GM23338 (cell line): ENCODE data around the gene TTC16. TPM values are rescaled to one million over a fixed set of nuclear protein-coding genes. Genes with fewer than 3 reads are reported as not detected.

Source experiments
- ATAC-seq: fragments of 200-7000 bp; cut with Tn5 transposase; 3 replicates; pipeline ENCODE4 v1.9.1; 2020
- DNase-seq: peaks from one replicate; pipeline ENCODE4 v3.0.0-alpha.2; 2015; ENCODE audit warnings: low spot score
- H2AFZ ChIP-seq: fragments of 200-600 bp; sonication (generic); 2 replicates; pipeline ENCODE4 v1.8.0; 2016; ENCODE audit warnings: antibody characterized with exemption, mild to moderate bottlenecking, moderate library complexity
- H3F3A ChIP-seq: fragments of 200-600 bp; sonication (generic); replicated peaks from 2 replicates; pipeline ENCODE4 v1.8.0; 2017; ENCODE audit warnings: antibody characterized with exemption, mixed run types, low read depth
- H3K27ac ChIP-seq: fragments of 200-600 bp; sonication (generic); 2 replicates; pipeline ENCODE4 v1.6.1; 2016; ENCODE audit warnings: low read depth
- H3K27me3 ChIP-seq: fragments of 200-600 bp; sonication (generic); 2 replicates; pipeline ENCODE4 v1.8.0; 2016; ENCODE audit warnings: mild to moderate bottlenecking, mixed run types, moderate library complexity; ENCODE audit not compliant: insufficient read depth
- H3K36me3 ChIP-seq: fragments of 200-600 bp; sonication (generic); 2 replicates; pipeline ENCODE4 v1.8.0; 2016; ENCODE audit warnings: mild to moderate bottlenecking; ENCODE audit not compliant: insufficient read depth
- H3K4me1 ChIP-seq: fragments of 200-600 bp; sonication (generic); 2 replicates; pipeline ENCODE4 v1.8.0; 2016; ENCODE audit warnings: mild to moderate bottlenecking, moderate library complexity; ENCODE audit not compliant: insufficient read depth
- H3K4me2 ChIP-seq: fragments of 200-600 bp; sonication (generic); 2 replicates; pipeline ENCODE4 v1.7.1; 2017; ENCODE audit warnings: mixed run types
- H3K4me3 ChIP-seq: fragments of 200-600 bp; sonication (generic); 2 replicates; pipeline ENCODE4 v1.6.1; 2016; ENCODE audit warnings: mixed run types
- H3K79me2 ChIP-seq: fragments of 200-600 bp; sonication (generic); replicated peaks from 2 replicates; pipeline ENCODE4 v1.8.0; 2017; ENCODE audit warnings: mild to moderate bottlenecking; ENCODE audit not compliant: insufficient read depth
- H3K9me2 ChIP-seq: fragments of 200-600 bp; sonication (generic); 2 replicates; pipeline ENCODE4 v1.8.0; 2017; ENCODE audit not compliant: insufficient read depth
- H4K20me1 ChIP-seq: fragments of 200-600 bp; sonication (generic); replicated peaks from 2 replicates; pipeline ENCODE4 v1.8.0; 2017; ENCODE audit warnings: mild to moderate bottlenecking; ENCODE audit not compliant: insufficient read depth
- H3K27ac Mint-ChIP-seq: 2 replicates; pipeline ENCODE4 v1.8.0; 2020; ENCODE audit warnings: inconsistent platforms, mild to moderate bottlenecking, moderate library complexity, mixed read lengths
- H3K27me3 Mint-ChIP-seq: 3 replicates; pipeline ENCODE4 v1.8.0; 2022; ENCODE audit warnings: low read depth, mild to moderate bottlenecking, moderate library complexity, mixed read lengths, inconsistent platforms; ENCODE audit not compliant: insufficient read depth, poor library complexity
- H3K36me3 Mint-ChIP-seq: 3 replicates; pipeline ENCODE4 v1.8.0; 2021; ENCODE audit warnings: low read depth, mild to moderate bottlenecking, inconsistent platforms, moderate library complexity, mixed read lengths
- H3K4me1 Mint-ChIP-seq: 3 replicates; pipeline ENCODE4 v1.8.0; 2020; ENCODE audit warnings: mild to moderate bottlenecking, inconsistent platforms, mixed read lengths
- H3K4me3 Mint-ChIP-seq: 3 replicates; pipeline ENCODE4 v1.8.0; 2021; ENCODE audit warnings: moderate library complexity, mild to moderate bottlenecking, inconsistent platforms, mixed read lengths
- H3K9me3 Mint-ChIP-seq: 3 replicates; pipeline ENCODE4 v1.8.0; 2020; ENCODE audit warnings: moderate library complexity, mild to moderate bottlenecking, inconsistent platforms, mixed read lengths
- CREB1 ChIP-seq: fragments of 250-450 bp; sonication (Bioruptor Pico); IDR thresholded peaks from 2 replicates; pipeline ENCODE4 v1.5.0; 2020; ENCODE audit warnings: low read depth, mild to moderate bottlenecking, moderate library complexity
- CTCF ChIP-seq, 2 experiments: fragments of 200-600 bp in 1 of 2; sonication (generic) in 1 of 2; conservative IDR thresholded peaks; 2 replicates each; pipeline versions ENCODE4 v1.5.1 to v1.6.1; 2016 to 2017; ENCODE audit warnings: antibody characterized with exemption in 2 of 2, low read depth in 2 of 2, mild to moderate bottlenecking in 2 of 2, moderate library complexity in 1 of 2
- EZH2phosphoT487 ChIP-seq: fragments of 200-600 bp; sonication (generic); IDR thresholded peaks from one replicate; pipeline ENCODE4 v1.8.1; 2018; ENCODE audit warnings: antibody characterized with exemption; ENCODE audit not compliant: unreplicated experiment
- JUNB ChIP-seq: IDR thresholded peaks from one replicate; pipeline ENCODE4 v1.6.1; 2016; ENCODE audit warnings: antibody characterized with exemption; ENCODE audit not compliant: unreplicated experiment
- NANOG ChIP-seq: IDR thresholded peaks from 2 replicates; pipeline ENCODE4 v1.6.1; 2016; ENCODE audit warnings: antibody characterized with exemption, borderline replicate concordance
- POLR2AphosphoS5 ChIP-seq: IDR thresholded peaks from 2 replicates; pipeline ENCODE4 v1.6.1; 2016; ENCODE audit warnings: antibody characterized with exemption, low read depth
- ZNF114 ChIP-seq: fragments of 250-450 bp; sonication (Bioruptor Pico); IDR thresholded peaks from 2 replicates; pipeline ENCODE4 v1.5.0; 2020; ENCODE audit warnings: mild to moderate bottlenecking, moderate library complexity
- polyA plus RNA-seq: library from polyadenylated mRNA; unstranded; fragments of >200 nt; fragmentation: Nextera tagmentation; extraction: Ambion mirVana; gene quantifications from 2 replicates; pipeline ENCODE4 v1.2.1, GENCODE V29; 2016
- total RNA-seq: library from RNA; depleted of rRNA; stranded (reverse); fragments of >200 nt; shearing (Covaris generic); gene quantifications from 2 replicates; pipeline ENCODE4 v1.2.3, GENCODE V29; 2014
- TF ChIP-seq, protein P1 (sequence below): IDR thresholded peaks from one replicate; pipeline ENCODE4 v1.6.1; 2018; ENCODE audit warnings: antibody characterized with exemption; ENCODE audit not compliant: unreplicated experiment

Gene TTC16
- total and polyA plus RNA-seq, 2 experiments from 2014 or later, result not detected

GRCh38 chr9:127734247-127734746 is 18.4 kb downstream of the TTC16 start:
- H3K27me3 ChIP-seq, result no peaks in the 10 kb centered on the region
- peak overlapping the region; percentile 91 for H3K4me2 ChIP-seq
- no peaks in the 10 kb centered on the region for H4K20me1 ChIP-seq
- H3K4me3 ChIP-seq, result peak overlapping the region; percentile 91
- H3K4me1 ChIP-seq, result peaks cover 9% of the 10 kb centered on the region; the same call in 1 of the 2 replicates
- no peaks in the 10 kb centered on the region for H3K9me2 ChIP-seq
- Mint-ChIP-seq H3K9me3 (no peaks in the 10 kb centered on the region; the same call in 2 of the 3 replicates), H3K27ac (no peak overlapping the region), H3K36me3 (no peaks in the 10 kb centered on the region), H3K4me3 (peak overlapping the region; percentile 81; the same call in 2 of the 3 replicates), H3K4me1 (peaks cover 11% of the 10 kb centered on the region), H3K27me3 (peaks cover 15% of the 10 kb centered on the region)
- no peak for DNase-seq
- H3K79me2 ChIP-seq, result no peaks in the 10 kb centered on the region
- no peaks in the 10 kb centered on the region for H3K36me3 ChIP-seq
- H3F3A ChIP-seq, result no peaks in the 10 kb centered on the region
- no peak overlapping the region for H3K27ac ChIP-seq
- 0 out of 2 replicates have a peak, but pooled peaks have one; percentile 10 for TF ChIP-seq CREB1 (CRISPR knock-in tag)
- peak in 1 of 2 experiments; percentile 98; a peak in 1 of 4 replicates for TF ChIP-seq CTCF (conservative IDR thresholded peaks at IDR 0.05; ENCODE audit: low read depth in 2 of 2)
- TF ChIP-seq NANOG, result no peak
- ATAC-seq, result peak; percentile 29
- peak overlapping the region; percentile 95; the same call in 1 of the 2 replicates for H2AFZ ChIP-seq

GRCh38 chr9:127734747-127735529 is 19.1 kb downstream of the TTC16 start, which contains the start of gene TOR2A:
Gene TOR2A (minus strand): TSS chr9:127735294. CDS start chr9:127735270, 24 bp downstream.
- H3K9me3 Mint-ChIP-seq, result no peaks in the 10 kb centered on the region; the same call in 2 of the 3 replicates
- ATAC-seq (peak; percentile 89), DNase-seq (peak; percentile 99)
- Histone ChIP-seq H3K27ac (no peak within 1 kb of the TSS), H3F3A (no peaks in the 10 kb centered on the region), H3K79me2 (no peaks in the 10 kb centered on the region), H3K4me2 (peak within 1 kb of the TSS; percentile 91), H3K27me3 (no peaks in the 10 kb centered on the region), H2AFZ (peak within 1 kb of the TSS; percentile 95), H3K36me3 (no peaks in the 10 kb centered on the region), H4K20me1 (no peaks in the 10 kb centered on the region), H3K4me3 (peak within 1 kb of the TSS; percentile 91), H3K4me1 (peaks cover 9% of the 10 kb centered on the region; the same call in 1 of the 2 replicates), H3K9me2 (no peaks in the 10 kb centered on the region)
- peaks cover 11% of the 10 kb centered on the region for H3K4me1 Mint-ChIP-seq
- H3K27me3 Mint-ChIP-seq, result peaks cover 15% of the 10 kb centered on the region
- H3K4me3 Mint-ChIP-seq, result peak within 1 kb of the TSS; percentile 81
- no peak within 1 kb of the TSS for H3K27ac Mint-ChIP-seq
- no peaks in the 10 kb centered on the region for H3K36me3 Mint-ChIP-seq
- TF ChIP-seq POLR2AphosphoS5, result peak; percentile 58; the same call in 1 of the 2 replicates
- TF ChIP-seq, protein P1, sequence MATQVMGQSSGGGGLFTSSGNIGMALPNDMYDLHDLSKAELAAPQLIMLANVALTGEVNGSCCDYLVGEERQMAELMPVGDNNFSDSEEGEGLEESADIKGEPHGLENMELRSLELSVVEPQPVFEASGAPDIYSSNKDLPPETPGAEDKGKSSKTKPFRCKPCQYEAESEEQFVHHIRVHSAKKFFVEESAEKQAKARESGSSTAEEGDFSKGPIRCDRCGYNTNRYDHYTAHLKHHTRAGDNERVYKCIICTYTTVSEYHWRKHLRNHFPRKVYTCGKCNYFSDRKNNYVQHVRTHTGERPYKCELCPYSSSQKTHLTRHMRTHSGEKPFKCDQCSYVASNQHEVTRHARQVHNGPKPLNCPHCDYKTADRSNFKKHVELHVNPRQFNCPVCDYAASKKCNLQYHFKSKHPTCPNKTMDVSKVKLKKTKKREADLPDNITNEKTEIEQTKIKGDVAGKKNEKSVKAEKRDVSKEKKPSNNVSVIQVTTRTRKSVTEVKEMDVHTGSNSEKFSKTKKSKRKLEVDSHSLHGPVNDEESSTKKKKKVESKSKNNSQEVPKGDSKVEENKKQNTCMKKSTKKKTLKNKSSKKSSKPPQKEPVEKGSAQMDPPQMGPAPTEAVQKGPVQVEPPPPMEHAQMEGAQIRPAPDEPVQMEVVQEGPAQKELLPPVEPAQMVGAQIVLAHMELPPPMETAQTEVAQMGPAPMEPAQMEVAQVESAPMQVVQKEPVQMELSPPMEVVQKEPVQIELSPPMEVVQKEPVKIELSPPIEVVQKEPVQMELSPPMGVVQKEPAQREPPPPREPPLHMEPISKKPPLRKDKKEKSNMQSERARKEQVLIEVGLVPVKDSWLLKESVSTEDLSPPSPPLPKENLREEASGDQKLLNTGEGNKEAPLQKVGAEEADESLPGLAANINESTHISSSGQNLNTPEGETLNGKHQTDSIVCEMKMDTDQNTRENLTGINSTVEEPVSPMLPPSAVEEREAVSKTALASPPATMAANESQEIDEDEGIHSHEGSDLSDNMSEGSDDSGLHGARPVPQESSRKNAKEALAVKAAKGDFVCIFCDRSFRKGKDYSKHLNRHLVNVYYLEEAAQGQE, result no peak
- no peak for TF ChIP-seq ZNF114 (CRISPR knock-in tag)
- TF ChIP-seq JUNB, result no peak
- TF ChIP-seq CTCF (conservative IDR thresholded peaks at IDR 0.05; ENCODE audit: low read depth in 2 of 2), result peak; percentile 86 to 99
- no peak for TF ChIP-seq EZH2phosphoT487
